GM12878 (cell line): ENCODE measurements around the gene TXNDC8. TPM values are rescaled to one million over a fixed set of nuclear protein-coding genes. Genes with fewer than 3 reads are reported as not detected.

Source experiments
- BHLHE40 ChIP-seq, 2 experiments: fragments of 450-650 bp in 1 of 2; IDR thresholded peaks; 2 replicates each; pipeline ENCODE4 v1.6.1; 2011 to 2017; ENCODE audit warnings: low read depth in 2 of 2, borderline replicate concordance in 1 of 2, improper control_type of control experiment in 1 of 2, low read length in 1 of 2, mild to moderate bottlenecking in 1 of 2
- CHD4 ChIP-seq: fragments of 200-600 bp; sonication (generic); IDR thresholded peaks from 2 replicates; pipeline ENCODE4 v1.6.1; 2016; ENCODE audit warnings: mild to moderate bottlenecking
- CUX1 ChIP-seq: IDR thresholded peaks from 2 replicates; pipeline ENCODE4 v1.6.1; 2012; ENCODE audit warnings: improper control_type of control experiment, low read depth, low read length; ENCODE audit not compliant: insufficient replicate concordance
- DPF2 ChIP-seq: fragments of 450-650 bp; IDR thresholded peaks from 2 replicates; pipeline ENCODE4 v1.6.1; 2017; ENCODE audit warnings: mild to moderate bottlenecking
- ESRRA ChIP-seq: IDR thresholded peaks from 2 replicates; pipeline ENCODE4 v1.6.1; 2012; ENCODE audit warnings: mild to moderate bottlenecking, low read length, improper control_type of control experiment
- EZH2 ChIP-seq: IDR thresholded peaks from 2 replicates; pipeline ENCODE4 v1.6.1; 2012; ENCODE audit warnings: low read depth, mild to moderate bottlenecking, control low read depth, inconsistent platforms, low read length, borderline replicate concordance; ENCODE audit not compliant: control insufficient read depth
- FOXM1 ChIP-seq: IDR thresholded peaks from 2 replicates; pipeline ENCODE4 v1.6.1; 2012; ENCODE audit warnings: low read depth, mild to moderate bottlenecking, inconsistent platforms, low read length, moderate library complexity
- GABPA ChIP-seq: IDR thresholded peaks from 2 replicates; pipeline ENCODE4 v1.6.1; 2014; ENCODE audit warnings: antibody characterized with exemption, low read depth, mild to moderate bottlenecking, inconsistent platforms
- HDAC2 ChIP-seq: fragments of 200-600 bp; sonication (generic); IDR thresholded peaks from 2 replicates; pipeline ENCODE4 v1.6.1; 2017
- IKZF1 ChIP-seq: fragments of 450-650 bp; conservative IDR thresholded peaks from 2 replicates; pipeline ENCODE4 v1.6.1; 2017; ENCODE audit warnings: antibody characterized with exemption, mild to moderate bottlenecking
- MTA2 ChIP-seq: fragments of 450-650 bp; IDR thresholded peaks from 2 replicates; pipeline ENCODE4 v1.6.1; 2016; ENCODE audit warnings: low read depth, mild to moderate bottlenecking, moderate library complexity
- MTA3 ChIP-seq: IDR thresholded peaks from 2 replicates; pipeline ENCODE4 v1.6.1; 2012; ENCODE audit warnings: low read length, inconsistent platforms, borderline replicate concordance
- MXI1 ChIP-seq: fragments of 150-350 bp; IDR thresholded peaks from 2 replicates; pipeline ENCODE4 v1.6.1; 2011; ENCODE audit warnings: low read depth, mild to moderate bottlenecking, inconsistent platforms, low read length, improper control_type of control experiment
- PAX5 ChIP-seq: IDR thresholded peaks from 2 replicates; pipeline ENCODE4 v1.6.1; 2011; ENCODE audit warnings: low read depth, low read length, borderline replicate concordance
- POLR2A ChIP-seq: IDR thresholded peaks from 2 replicates; pipeline ENCODE4 v1.6.1; 2011; ENCODE audit warnings: low read depth, mild to moderate bottlenecking, low read length
- POLR2AphosphoS5 ChIP-seq: IDR thresholded peaks from 2 replicates; pipeline ENCODE4 v1.6.1; 2011; ENCODE audit warnings: mild to moderate bottlenecking, low read length, inconsistent platforms
- POU2F2 ChIP-seq: IDR thresholded peaks from 3 replicates; pipeline ENCODE4 v1.6.1; 2011; ENCODE audit warnings: low read depth, mild to moderate bottlenecking, low read length, borderline replicate concordance
- SREBF2 ChIP-seq: IDR thresholded peaks from 2 replicates; pipeline ENCODE4 v1.6.1; 2012; ENCODE audit warnings: mild to moderate bottlenecking, low read length
- TAF1 ChIP-seq: IDR thresholded peaks from 2 replicates; pipeline ENCODE4 v1.6.1; 2011; ENCODE audit warnings: mild to moderate bottlenecking, low read depth, low read length, borderline replicate concordance
- USF1 ChIP-seq: IDR thresholded peaks from 2 replicates; pipeline ENCODE4 v1.6.1; 2011; ENCODE audit warnings: borderline replicate concordance, low read depth, mild to moderate bottlenecking, moderate library complexity, mixed read lengths, low read length; ENCODE audit not compliant: insufficient read depth; ENCODE audit errors: extremely low read length
- ZNF24 ChIP-seq: fragments of 450-650 bp; IDR thresholded peaks from 2 replicates; pipeline ENCODE4 v1.6.1; 2017; ENCODE audit warnings: antibody characterized with exemption, mild to moderate bottlenecking
- ZNF274 ChIP-seq: IDR thresholded peaks from one replicate; pipeline ENCODE4 v1.8.0; 2011; ENCODE audit not compliant: insufficient read length, insufficient read depth
- polyA plus RNA-seq, 11 experiments: library from polyadenylated mRNA; depleted of rRNA in 4 of 11; unstranded in 6 of 11; stranded (reverse) in 5 of 11; fragments of >200 nt; fragmentation: Nextera tagmentation in 4 of 11; fragmentation: Illumina TruSeq in 1 of 11; extraction: Ambion mirVana in 4 of 11; extraction: Trizol in 1 of 11; gene quantifications; 1 replicate in 1 of 11; 2 replicates in 10 of 11; pipeline versions ENCODE4 v1.2.1 to v1.2.3, GENCODE V29; 2011 to 2016; ENCODE audit warnings: inconsistent platforms in 2 of 11, missing spikeins in 2 of 11, low read depth in 1 of 11
- total RNA-seq, 4 experiments: library from RNA; depleted of rRNA in 3 of 4; stranded (reverse); fragments of >200 nt in 3 of 4; fragmentation: Illumina TruSeq in 1 of 4; extraction: Trizol in 1 of 4; gene quantifications; 2 replicates each; pipeline versions ENCODE4 v1.2.1 to v1.2.3, GENCODE V29; 2013 to 2021

Gene TXNDC8
- total and polyA plus RNA-seq, 10 of the 15 experiments (the other 5 are each of a cell fraction or from before 2014, with no cell fraction given), result not detected

GRCh38 chr9:110255463-110256379, 81.9 kb downstream of the TXNDC8 start (continued):
- TF ChIP-seq BHLHE40 (IDR thresholded peaks at IDR 0.05; ENCODE audit: borderline replicate concordance in 1 of 2, low read depth in 2 of 2, low read length in 1 of 2), result peak; percentile 95 to 99
- no peak for TF ChIP-seq ZNF24
- no peak for TF ChIP-seq MTA3
- no peak; the same call in 1 of the 2 replicates for TF ChIP-seq MTA2
- no peak for TF ChIP-seq EZH2
- peak; percentile 59; the same call in 1 of the 2 replicates for TF ChIP-seq GABPA
- TF ChIP-seq DPF2, result no peak
- 0 out of 3 replicates have a peak, but pooled peaks have one; percentile 30 for TF ChIP-seq POU2F2
- 0 out of 2 replicates have a peak, but pooled peaks have one; percentile 16 for TF ChIP-seq POLR2A
- TF ChIP-seq CHD4, result no peak; the same call in 1 of the 2 replicates
- TF ChIP-seq SREBF2, result no peak
- no peak for TF ChIP-seq ESRRA
- TF ChIP-seq PAX5, result no peak
- no peak for TF ChIP-seq FOXM1
- no peak; the same call in 1 of the 2 replicates for TF ChIP-seq TAF1
- TF ChIP-seq CUX1, result no peak
- TF ChIP-seq USF1, result no peak
- TF ChIP-seq HDAC2, result no peak
- TF ChIP-seq POLR2AphosphoS5, result no peak; the same call in 1 of the 2 replicates
- TF ChIP-seq ZNF274, result no peak
- TF ChIP-seq MXI1, result peak; percentile 41
- peak; percentile 76 for TF ChIP-seq IKZF1
